Hepatocyte (in vitro differentiated cells): ENCODE measurements around the gene MYH7B.

Experiments
- CTCF ChIP-seq: fragments of 200-600 bp; sonication (generic); IDR thresholded peaks from 2 replicates; pipeline ENCODE4 v1.5.1; 2016; ENCODE audit warnings: antibody characterized with exemption, mild to moderate bottlenecking; ENCODE audit not compliant: poor library complexity
- EZH2phosphoT487 ChIP-seq: fragments of 200-600 bp; sonication (generic); IDR thresholded peaks from one replicate; pipeline ENCODE4 v1.6.1; 2018; ENCODE audit warnings: antibody characterized with exemption, mild to moderate bottlenecking, low read depth, moderate library complexity; ENCODE audit not compliant: unreplicated experiment, severe bottlenecking

- TF ChIP-seq EZH2phosphoT487 (no peak), CTCF (no peak)
Observed at GRCh38 chr20:34940081-34940481, 15.6 kb upstream of the MYH7B start.
